ENCODE data around the gene EFHD1.
"Not testable (repeated sequence)": the region's sequence is repeated elsewhere in the genome, so short reads cannot be mapped to it uniquely, and the experiment has no call there.

Gene EFHD1

DNA sequence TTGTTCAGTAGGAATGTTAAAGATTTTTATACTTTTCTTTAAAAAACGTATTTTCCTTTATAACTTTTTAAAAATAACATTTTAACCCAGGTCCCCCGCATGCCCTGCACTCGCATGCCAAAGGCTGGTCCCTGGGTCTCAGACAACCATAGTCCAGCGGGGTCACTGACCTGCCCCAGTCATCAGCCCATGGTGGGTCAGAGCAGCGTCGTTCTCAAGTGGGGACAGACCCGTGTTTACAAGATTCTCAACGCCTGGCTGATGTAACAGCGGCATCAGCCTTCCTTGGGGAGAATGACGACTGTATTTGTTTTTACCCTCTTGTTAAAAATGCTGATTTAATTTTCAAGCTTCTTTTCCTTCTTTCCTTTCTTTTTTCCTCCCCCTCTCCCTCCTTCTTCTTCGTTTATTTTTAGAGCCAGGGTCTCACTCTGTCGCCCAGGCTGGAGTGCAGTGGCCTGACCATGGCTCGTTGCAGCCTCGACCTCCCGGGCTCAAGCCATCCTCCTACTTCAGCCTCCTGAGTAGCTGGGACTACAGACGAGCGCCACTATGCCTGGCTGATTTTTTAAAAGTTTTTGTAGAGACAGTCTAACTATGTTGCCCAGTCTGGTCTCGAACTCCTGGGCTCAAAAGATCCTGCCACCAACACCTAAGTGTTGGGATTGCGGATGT is 1.0 kb upstream of the EFHD1 start:
- TF ChIP-seq, protein P1, sequence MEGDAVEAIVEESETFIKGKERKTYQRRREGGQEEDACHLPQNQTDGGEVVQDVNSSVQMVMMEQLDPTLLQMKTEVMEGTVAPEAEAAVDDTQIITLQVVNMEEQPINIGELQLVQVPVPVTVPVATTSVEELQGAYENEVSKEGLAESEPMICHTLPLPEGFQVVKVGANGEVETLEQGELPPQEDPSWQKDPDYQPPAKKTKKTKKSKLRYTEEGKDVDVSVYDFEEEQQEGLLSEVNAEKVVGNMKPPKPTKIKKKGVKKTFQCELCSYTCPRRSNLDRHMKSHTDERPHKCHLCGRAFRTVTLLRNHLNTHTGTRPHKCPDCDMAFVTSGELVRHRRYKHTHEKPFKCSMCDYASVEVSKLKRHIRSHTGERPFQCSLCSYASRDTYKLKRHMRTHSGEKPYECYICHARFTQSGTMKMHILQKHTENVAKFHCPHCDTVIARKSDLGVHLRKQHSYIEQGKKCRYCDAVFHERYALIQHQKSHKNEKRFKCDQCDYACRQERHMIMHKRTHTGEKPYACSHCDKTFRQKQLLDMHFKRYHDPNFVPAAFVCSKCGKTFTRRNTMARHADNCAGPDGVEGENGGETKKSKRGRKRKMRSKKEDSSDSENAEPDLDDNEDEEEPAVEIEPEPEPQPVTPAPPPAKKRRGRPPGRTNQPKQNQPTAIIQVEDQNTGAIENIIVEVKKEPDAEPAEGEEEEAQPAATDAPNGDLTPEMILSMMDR (conservative IDR thresholded peaks at IDR 0.05): no peak
- no peak for TF ChIP-seq ZFX (IDR thresholded peaks at IDR 0.05)
- no peak overlapping the region for H3K27ac ChIP-seq

DNA sequence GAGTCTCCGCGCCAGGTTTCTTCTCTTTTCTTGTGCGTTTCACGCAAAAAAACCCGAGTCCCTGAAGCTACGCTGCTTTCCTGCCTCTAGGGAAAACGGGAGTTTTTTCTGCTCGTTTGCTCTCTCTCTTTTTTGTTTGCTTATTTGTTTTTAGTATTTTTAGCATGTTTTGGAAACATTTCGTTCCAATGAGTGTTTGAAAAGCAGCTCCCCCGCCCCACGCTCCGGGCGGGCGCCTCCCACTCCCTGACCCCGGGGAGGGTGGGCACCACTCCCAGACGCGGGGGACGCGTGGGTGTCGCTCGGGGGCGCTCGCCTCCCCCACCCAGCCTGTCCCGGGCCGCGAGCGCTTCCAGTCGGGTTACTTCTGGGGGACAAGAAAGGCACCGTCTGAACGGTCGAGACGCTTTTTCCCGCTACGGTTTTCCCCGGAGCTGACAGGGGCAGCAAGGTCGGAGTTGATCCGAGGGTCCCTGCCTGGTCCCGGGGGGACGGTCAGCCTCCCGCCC is 446 bp upstream of the EFHD1 start:
- TF ChIP-seq, protein P1 (conservative IDR thresholded peaks at IDR 0.05): no peak
- no peak for TF ChIP-seq ZFX (IDR thresholded peaks at IDR 0.05)
- H3K27ac ChIP-seq: peak overlapping the region; percentile 6; the same call in 1 of the 2 replicates

- H3K27ac ChIP-seq: no peak overlapping the region
- TF ChIP-seq, protein P1 (conservative IDR thresholded peaks at IDR 0.05): no peak
- TF ChIP-seq ZFX (IDR thresholded peaks at IDR 0.05): no peak
Observed at GRCh38 chr2:232634206-232635150, 1.1 kb downstream of the EFHD1 start.

DNA sequence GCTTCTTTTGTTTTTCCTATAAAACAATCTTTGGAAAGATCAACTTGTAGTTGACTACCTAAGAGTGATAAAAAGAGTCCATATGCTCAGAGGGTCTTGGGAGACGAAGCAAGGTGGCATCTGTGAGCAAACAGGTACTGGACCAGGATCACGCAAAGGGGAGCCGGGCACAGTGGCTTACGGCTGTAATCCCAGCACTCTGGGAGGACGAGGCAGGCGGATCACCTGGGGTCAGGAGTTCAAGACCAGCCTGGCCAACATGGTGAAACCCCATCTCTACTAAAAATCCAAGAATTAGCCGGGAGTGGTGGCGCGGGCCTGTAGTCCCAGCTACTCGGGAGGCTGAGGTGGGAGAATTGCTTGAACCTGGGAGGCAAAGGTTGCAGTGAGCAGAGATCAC is 2.0 kb downstream of the EFHD1 start:
- not testable (repeated sequence) for H3K27ac ChIP-seq

- H3K27ac ChIP-seq: no peak overlapping the region
- TF ChIP-seq, protein P1 (conservative IDR thresholded peaks at IDR 0.05): no peak
- no peak for TF ChIP-seq ZFX (IDR thresholded peaks at IDR 0.05)
Observed at GRCh38 chr2:232635820-232636219, 2.4 kb downstream of the EFHD1 start.

GRCh38 chr2:232636788-232637420 is 3.5 kb downstream of the EFHD1 start:
- no peak overlapping the region for H3K27ac ChIP-seq
- no peak for TF ChIP-seq ZFX (IDR thresholded peaks at IDR 0.05)
- TF ChIP-seq, protein P1 (conservative IDR thresholded peaks at IDR 0.05): no peak

DNA sequence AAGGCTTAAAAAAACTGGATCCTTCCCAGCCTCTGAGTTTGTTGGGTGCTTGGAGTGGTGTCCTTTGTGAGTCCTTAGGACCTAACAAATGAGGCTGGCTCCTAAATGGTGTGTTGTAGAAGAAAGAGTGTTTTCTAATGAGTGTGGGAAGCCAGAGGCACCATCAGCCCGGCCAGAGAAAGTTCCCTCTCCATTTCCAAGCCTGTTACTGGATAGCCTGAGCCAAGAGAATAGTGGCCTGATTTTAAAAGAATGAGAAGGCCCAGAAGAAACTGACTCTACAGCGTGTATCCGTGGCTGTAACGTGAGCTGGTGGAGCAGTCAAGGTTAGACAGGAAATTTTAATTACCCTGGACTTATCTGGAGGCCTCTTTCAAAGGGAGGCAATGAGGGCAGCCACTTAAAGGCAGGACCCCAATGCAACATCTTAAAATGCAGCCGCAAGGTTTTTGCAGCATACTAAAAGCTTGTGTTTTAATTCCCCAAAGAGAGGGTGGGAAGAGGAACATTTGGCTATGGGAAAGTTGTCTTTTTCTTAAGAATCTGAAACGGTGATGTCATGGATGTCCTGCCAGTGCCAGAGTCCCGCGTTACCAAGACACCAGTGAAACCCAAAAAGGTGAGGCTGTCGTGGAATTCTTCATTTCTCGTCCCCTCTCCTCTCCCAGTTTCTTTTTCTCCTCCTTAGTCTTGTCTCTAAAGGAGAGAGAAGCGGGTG is 4.6 kb downstream of the EFHD1 start:
- H3K27ac ChIP-seq: no peak overlapping the region
- TF ChIP-seq ZFX (IDR thresholded peaks at IDR 0.05): no peak
- TF ChIP-seq, protein P1 (conservative IDR thresholded peaks at IDR 0.05): no peak

All from C4-2B (cell line).